T-helper 2 cell treated with Interferon-gamma antibody and Interleukin-4, amounts not matched to agents 100 ng/mL and 5 ng/mL, for 36 hours (primary cell): ENCODE results near the gene IMP4. TPM values are rescaled to one million over a fixed set of nuclear protein-coding genes. Genes with fewer than 3 reads are reported as not detected.
"Not testable (repeated sequence)": the region's sequence is repeated elsewhere in the genome, so short reads cannot be mapped to it uniquely, and the experiment has no call there.

Experiments
- intact Hi-C: fragments of 100-400 bp; cut with micrococcal nuclease; formaldehyde crosslinking; loops from one replicate; pipeline ENCODE4 v1.15.1; 2023
- total RNA-seq: library from RNA; stranded (reverse); gene quantifications from 2 replicates; pipeline ENCODE4 v1.2.3, GENCODE V29; 2022

IMP4 gene, protein sequence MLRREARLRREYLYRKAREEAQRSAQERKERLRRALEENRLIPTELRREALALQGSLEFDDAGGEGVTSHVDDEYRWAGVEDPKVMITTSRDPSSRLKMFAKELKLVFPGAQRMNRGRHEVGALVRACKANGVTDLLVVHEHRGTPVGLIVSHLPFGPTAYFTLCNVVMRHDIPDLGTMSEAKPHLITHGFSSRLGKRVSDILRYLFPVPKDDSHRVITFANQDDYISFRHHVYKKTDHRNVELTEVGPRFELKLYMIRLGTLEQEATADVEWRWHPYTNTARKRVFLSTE
- total RNA-seq = 82.2 and 88.3 TPM in 2 replicates

DNA sequence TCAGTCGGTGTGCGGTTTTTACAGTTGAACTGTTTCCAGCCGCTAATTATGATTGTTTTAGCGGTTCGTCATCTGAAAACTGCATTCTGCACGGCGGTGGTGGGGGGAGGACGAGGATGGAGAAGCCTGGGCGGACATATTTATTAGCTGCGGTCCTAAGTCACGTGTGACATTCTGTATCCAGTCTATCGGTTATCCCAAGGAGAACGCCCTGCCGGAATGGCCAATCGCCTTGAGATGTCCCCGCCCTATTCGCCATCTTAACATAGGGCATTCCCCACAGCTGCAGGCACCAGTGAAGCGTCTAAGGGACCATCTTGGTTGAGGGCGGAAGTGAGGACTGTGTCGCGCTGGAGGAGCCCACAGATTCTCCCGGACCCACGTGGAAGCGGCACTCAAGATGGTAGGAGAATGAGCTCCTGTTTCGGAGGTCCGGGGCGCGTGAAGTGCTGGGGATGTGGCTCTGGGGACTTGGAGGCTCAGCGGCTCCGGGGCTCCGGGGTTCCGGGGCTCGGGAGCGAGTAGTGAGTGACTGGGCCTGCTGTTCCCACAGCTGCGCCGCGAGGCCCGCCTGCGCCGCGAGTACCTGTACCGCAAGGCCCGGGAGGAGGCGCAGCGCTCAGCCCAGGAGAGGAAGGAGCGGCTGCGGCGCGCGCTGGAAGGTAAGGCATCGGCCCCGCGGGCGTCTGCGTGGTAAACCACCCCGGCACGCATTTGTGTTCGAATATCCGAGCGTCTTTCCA, at the start of gene IMP4:
TSS of gene IMP4 (plus strand) at position 365 of the 743 bp plus-strand sequence. CDS start at position 401, 36 bp downstream.
- intact Hi-C loops = loop anchor here (1.0 to 5.0 kb wide), 9 partner anchors 14 to 1150 kb away; partner anchors contain the start of genes FAM168B, MZT2A, PTPN18 and SMPD4

DNA sequence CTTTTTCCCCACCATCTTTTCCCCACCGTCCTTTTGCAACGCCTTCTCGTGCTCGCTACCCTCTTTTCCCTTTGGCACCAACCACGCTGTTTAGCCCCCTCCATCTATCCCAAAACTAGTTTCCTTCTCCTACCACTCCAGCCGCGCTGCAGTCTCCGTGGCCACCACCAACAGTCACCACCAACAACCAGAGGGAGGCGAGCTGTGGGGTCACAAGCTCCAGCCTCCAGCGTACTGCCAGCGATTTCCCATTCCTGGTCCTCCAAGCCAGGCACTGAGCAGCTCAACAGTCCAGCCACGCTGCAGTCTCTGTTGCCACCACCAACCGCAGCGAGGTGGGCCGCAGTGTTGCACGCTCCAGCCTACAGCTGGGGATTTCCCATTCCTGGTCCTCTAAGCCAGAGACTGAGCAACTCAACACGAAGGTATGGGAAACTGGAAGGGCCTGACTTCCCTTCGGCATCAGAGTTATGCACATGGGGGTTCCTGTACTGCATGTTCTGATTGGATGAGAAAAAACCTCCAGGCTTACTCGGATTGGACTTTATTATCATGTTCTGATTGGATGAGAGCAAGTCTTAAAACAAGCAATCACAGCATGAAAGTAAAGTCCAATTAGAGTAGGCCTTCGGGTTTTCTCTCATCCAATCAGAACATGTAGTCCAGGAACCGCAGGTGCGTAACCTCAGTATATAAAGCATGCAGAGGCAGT, 42.3 kb upstream of the IMP4 start:
- intact Hi-C loops = no loop called here

DNA sequence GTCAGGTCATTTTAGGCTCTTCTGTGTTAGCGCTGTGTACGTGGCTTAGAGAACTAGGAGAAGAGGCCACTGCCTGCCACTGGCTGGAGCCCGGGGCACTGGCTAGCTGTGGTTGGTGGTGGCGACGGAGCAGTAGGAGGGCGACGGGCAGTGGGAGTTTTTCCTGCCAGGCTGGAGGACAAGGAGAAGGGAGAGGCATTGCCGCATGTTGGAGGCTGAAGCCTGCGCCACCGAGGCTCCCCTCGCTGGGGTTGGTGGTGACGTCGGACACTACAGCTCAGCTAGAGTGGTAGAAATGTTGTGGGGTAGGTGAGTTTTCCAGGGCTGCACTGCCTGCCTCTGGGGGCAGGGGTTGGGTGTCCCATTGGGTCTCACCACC, 41.7 kb upstream of the IMP4 start:
- intact Hi-C loops = no loop called here

DNA sequence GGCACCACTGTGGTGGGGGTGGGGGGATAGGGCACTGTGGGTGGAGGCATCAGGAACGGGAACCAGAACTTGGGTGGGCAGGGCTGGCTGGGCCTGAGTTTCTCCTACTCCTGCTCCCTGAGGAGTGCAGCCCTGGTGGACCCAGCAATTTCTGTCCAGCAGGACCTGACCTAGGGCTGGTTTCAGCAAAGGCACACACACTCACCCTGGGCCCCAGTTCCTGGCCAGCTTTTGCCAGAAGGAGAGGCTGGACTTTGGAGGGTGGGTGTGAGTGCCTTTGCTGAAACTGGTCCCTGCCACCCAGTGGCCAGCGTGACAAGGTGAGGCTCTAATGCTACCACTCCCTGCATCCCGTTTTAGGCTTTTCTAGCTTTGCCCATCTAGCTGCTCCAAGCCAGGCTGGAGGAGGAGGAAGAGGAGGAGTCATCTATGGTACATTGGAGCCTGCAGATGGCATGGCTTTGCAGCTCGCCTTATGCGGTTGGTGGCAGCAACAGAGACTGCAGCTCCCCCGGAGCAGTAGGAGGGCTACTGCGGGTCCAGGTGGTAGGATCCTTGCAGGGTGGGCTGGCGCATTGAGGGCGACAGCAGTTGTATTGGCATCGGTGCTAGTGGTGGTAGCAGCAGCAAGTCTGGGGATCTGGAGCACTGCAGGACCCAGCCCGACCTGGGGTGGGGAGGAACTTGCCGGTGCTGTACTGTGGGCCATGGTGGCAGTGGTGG, 40.4 kb upstream of the IMP4 start:
- intact Hi-C loops = no loop called here

- intact Hi-C loops = no loop called here
Measured at GRCh38 chr2:130303169-130303568, 39.5 kb upstream of the IMP4 start.

- intact Hi-C loops = no loop called here
Measured at GRCh38 chr2:130304726-130305125, 38.0 kb upstream of the IMP4 start.

DNA sequence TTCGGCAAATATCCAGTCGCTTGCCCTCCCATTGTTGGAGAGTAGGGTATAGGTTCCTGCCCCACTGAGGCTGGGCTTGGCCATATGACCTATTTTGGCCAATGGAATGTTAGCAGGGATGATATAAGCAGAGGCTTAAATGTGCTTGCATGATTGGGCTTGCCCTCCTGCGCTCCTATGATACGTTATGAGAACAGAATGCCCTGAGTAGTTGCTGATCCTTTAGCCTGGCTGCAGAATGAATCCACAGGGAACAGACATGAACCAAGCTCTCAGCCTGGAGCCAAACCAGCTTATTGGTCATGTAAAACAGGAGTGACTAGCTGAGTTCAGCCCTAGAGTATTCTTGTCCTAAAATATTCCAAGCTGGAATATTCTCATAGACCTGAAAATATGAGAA, 34.8 kb upstream of the IMP4 start:
- intact Hi-C loops = no loop called here

- intact Hi-C loops = no loop called here
Measured at GRCh38 chr2:130310881-130311280, 31.8 kb upstream of the IMP4 start.

DNA sequence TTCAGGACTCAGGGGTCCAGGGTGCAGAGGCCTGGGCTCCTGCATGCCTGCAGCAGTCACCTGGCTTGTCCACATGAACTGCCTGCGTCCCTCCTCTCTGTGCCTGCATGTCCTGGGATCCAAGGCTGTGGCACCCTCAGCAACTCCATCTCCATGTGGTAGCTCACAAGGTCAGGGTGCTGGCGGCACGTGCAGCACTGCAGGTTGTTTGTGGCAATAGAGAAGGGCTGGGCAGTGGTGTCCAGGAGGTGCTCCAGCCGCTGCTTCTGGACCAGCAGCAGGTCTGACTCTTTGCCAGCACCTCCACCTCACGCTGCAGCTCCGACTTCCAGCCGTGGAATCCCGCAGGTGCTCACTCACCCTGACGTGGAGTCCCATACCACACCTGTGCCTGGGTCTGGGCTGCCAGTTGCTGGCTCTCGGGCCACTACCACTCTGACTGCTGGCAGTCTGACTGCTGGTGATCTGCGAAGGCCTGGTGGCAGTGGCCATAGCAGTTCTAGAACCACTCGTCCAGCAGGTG, 28.8 kb upstream of the IMP4 start:
- intact Hi-C loops = no loop called here

DNA sequence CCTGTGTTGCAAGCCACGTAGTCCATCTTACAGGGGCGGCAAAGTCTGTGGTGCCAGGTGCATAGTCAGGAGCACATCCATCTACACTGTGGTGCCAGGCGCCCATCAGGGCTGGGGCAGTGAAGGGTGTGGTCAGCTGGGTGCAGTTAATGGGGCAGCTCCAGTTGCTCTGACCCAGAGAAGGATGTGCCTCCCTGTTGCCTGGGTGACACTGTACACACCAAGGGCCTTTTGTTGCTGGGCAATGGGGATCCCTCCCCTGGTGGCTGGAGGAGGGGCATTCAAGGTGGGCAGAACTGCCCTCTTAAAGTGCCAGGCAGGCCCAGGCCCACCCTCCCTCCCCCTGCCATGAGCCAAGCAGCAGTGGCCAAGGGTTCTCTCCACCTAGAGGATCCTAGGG, 28.3 kb upstream of the IMP4 start:
- intact Hi-C loops = no loop called here

GRCh38 chr2:130316596-130316995, 26.1 kb upstream of the IMP4 start:
- intact Hi-C loops = no loop called here

DNA sequence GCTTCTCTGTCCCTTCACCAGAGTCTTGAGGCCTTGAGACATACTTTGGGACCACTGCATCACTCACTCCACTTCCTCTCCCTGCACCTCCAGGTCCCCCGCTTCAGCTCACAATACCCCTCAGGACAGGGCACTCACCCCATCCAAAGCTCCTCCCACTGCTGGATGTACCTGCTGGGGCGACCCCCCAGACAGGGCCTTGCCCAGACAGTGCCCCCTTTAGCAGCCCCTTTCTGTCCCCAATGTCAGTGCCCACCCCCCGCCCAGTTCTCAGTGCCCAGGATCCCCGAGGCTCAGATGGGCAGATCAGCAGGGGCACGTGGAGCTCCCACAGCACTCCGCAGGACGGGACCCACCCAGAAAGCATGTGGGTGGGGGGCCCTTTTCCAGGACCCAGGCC, 23.8 kb upstream of the IMP4 start:
- intact Hi-C loops = no loop called here

DNA sequence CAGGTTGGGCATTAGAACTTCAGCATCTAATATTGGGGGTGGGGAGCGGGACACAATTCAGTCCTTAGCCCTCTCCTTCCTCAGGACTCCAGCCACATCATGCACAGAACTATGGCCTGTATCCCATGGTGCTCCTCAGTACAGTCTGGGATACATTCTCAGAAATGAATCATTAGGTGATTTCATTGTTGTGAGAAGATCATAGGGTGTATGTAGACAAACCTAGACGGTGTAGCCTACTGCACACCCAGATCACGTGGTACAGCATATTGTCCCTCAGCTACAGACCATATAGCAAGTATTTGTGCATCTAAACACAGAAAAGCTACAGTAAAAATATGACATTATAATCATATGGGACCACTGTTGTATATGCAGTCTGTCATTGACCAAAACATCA, 23.2 kb upstream of the IMP4 start:
- intact Hi-C loops = no loop called here

- intact Hi-C loops = no loop called here
Measured at GRCh38 chr2:130327703-130328527, 14.8 kb upstream of the IMP4 start.

GRCh38 chr2:130328710-130329109, 14.0 kb upstream of the IMP4 start:
- intact Hi-C loops = no loop called here

- intact Hi-C loops = loop anchor here (1.0 kb wide), 3 partner anchors 150 to 396 kb away; partner anchors contain the start of gene MZT2B
Measured at GRCh38 chr2:130332271-130333073, 10.2 kb upstream of the IMP4 start.

DNA sequence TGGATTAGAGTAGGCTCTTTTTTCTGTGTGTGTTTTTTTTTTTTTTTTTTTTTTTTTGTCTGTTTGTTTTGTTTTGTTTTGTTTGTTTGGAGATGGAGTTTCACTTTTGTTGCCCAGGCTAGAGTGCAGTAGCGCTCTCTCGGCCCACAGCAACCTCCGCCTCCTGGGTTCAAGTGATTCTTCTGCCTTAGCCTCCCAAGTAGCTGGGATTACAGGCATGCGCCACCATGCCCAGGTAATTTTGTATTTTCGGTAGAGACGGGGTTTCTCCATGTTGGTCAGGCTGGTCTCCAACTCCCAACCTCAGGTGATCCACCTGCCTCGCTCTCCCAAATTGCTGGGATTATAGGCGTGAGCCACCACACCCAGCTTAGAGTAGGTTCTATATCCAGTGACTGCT, 9.4 kb upstream of the IMP4 start:
- intact Hi-C loops = not testable (repeated sequence)

DNA sequence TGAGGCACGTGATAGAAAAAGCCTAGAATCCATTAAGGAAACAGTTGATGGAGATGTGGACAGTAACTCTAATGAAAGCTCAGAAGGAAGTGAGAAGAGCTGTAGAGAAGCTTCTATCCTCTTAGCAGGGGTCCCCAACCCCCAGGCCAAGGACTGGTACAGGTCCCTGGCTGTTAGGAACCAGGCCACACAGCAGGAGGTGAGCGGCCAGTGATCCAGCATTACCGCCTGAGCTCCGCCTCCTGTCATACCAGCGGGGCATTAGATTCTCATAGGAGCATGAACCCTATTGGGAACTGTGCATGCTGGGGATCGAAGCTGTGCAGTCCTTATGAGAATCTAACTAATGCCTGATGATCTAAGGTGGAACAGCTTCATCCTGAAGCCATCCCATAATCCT, 8.7 kb upstream of the IMP4 start:
- intact Hi-C loops = no loop called here

- intact Hi-C loops = no loop called here
Measured at GRCh38 chr2:130335226-130335625, 7.5 kb upstream of the IMP4 start.
